Fibroblast of skin of left biceps (primary cell): ENCODE measurements around the gene NCBP3.
"Not testable (repeated sequence)": the region's sequence is repeated elsewhere in the genome, so short reads cannot be mapped to it uniquely, and the experiment has no call there.

Source experiments
- DNase-seq, 2 experiments: peaks; one replicate each; pipeline ENCODE4 v3.0.0-alpha.2; 2013; ENCODE audit warnings: low read depth in 2 of 2

Gene NCBP3

DNA sequence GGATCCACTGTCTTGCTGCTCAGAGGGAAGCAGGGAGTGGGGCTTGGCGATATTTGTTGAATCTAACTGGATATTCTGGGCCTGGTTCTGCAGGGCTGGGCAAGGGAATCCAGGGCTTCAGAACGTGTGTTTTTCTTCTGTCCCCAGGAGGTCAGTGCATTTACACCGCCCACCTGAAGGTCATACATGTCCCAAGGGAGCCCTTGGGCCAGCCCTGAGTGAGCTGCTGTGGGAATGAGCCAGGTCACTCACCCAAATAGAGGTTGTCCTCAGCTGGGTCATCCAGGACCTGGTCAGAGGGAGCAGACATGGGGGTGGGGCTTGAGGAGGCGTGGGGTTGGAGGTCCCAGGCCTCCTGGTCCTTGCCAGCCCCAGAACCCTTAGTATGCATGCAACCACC lies 36.2 kb upstream of the NCBP3 start:
- DNase-seq = no peak

- DNase-seq = no peak
Observed at GRCh38 chr17:3880983-3881382, 34.9 kb upstream of the NCBP3 start.

DNA sequence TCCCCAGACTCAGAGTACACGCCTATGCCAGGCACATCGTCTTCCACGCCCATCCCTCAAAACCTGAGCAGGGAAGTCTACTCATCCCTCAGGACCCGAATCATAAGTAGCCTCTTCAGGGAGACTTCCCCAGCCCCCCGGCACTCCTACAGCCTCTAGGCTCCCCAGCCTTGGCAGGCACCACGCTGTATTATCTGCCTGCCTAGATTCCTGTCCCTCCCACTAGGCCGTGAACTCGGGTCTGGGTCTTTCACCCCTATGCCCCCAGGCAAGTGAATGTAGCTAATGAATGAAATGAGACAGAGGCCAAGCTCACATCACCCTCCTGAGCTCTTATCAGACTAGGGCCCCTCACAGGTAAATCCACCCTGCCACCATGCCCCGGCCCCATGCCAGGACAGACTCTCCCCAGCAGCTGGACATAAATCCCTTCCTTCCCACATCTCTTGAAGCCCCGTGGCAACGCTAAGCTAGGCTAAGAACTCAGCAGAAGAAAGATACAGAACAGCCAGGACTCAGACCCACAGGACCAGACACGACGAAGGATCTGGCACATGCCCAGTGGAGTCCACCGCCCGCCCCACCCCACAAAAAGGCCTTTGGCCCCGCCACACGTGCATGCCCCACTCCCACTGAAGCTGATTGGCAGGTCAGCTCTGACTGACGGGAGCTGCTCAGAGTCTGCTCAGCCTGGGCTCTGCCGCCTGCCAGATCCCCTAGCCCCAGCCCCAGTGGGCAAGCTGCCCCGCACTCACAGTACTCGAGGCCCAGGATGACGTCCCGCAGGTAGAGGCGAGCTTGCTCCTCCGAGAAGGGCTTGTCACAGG lies 33.8 kb upstream of the NCBP3 start:
- DNase-seq = no peak

DNA sequence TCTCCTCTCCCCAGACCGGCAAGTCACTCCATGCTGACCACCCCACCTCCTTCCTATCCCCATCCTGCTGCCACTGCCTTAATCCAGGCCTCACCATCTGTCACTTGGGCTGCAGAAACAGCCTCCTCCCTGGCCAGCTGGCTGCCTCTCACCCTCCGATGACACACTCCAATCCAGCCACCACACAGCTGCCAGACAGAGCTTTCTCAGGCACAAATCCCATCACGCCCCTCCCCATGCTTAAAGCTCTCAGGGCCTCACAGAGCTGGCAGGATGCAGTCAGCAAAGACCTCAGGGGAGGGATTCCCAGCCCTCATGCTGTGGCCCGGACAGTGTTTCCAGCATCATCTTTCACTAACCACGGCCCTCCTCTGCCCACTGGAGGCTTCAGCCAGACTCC lies 33.1 kb upstream of the NCBP3 start:
- DNase-seq = no peak

DNA sequence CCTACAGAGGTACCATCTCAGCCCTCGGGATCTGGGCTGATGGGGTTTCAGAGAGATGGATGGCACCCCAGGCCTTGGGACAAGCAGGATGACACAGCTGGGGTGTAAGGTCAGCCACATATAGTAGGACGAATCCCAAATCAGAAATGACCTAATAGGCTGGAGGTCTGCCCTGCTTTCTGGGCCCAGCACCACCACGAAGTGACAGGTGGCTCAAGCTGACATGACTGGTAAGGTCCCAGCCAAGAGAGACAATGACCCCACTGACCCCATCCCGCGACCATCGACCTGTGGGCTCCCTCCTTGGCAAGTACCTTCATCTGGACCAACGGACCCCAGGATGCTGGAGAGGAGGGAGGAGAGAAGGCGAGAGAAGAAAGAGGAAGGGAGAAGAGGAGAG lies 31.2 kb upstream of the NCBP3 start:
- no peak for DNase-seq

DNA sequence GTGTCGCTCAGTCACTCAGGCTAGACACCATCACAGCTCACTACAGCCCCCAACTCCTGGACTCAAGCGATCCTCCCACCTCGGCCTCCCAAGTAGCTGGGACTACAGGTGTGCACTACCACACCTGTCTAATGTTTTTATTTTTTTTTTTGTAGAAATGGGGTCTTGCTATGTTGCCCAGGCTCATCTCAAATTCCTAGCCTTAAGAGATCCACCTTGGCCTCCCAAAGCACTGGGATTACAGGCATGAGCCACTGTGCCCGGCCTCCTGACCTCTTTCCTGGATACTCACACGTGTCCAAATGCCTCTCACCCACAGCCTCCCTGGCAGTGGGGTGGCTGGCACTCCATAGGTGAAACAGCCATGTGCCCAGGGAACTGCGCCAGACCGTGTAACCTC lies 29.3 kb upstream of the NCBP3 start:
- no peak for DNase-seq

GRCh38 chr17:3873862-3874261 lies 27.8 kb upstream of the NCBP3 start:
- DNase-seq = no peak

GRCh38 chr17:3870871-3871306 lies 24.8 kb upstream of the NCBP3 start:
- DNase-seq = no peak

DNA sequence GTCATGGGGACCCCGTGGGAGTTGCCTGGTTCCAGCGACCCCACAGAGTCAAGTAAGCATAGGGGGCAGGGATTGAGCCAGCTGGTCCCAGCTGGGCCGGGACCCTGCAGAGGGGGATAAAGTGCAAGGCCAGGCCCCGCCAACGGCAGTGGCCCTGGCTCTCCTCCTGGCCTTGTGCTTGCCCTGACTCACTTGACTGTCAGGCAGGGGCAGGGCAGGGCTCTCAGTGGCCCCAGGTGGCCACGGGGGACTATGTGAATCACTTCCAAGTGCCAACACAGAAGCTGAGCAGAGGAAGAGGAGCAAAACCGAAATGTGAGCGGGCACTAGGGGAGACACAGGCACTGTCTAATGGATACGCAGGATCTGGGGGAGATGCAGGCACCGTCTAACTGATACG lies 21.6 kb upstream of the NCBP3 start:
- DNase-seq = no peak

DNA sequence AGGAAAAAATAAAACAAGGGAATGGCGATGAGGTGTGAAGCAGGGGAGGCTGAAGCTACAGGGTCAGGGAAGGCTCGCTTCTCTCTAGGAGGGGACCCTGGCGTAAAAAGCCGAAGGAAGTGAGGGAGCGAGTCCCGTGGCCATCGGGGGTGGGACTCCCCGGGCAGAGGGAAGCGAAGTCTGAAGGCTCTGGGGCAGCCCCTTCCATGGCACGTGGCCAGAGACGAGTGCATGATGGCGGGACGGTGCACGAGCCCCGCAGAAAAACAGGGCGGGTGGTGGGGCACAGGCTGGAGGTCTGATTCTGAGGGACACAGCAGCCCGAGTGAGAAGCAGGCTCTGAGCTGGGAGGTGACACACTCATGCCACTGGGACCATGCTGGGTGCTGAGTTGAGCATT lies 21.1 kb upstream of the NCBP3 start:
- no peak for DNase-seq

DNA sequence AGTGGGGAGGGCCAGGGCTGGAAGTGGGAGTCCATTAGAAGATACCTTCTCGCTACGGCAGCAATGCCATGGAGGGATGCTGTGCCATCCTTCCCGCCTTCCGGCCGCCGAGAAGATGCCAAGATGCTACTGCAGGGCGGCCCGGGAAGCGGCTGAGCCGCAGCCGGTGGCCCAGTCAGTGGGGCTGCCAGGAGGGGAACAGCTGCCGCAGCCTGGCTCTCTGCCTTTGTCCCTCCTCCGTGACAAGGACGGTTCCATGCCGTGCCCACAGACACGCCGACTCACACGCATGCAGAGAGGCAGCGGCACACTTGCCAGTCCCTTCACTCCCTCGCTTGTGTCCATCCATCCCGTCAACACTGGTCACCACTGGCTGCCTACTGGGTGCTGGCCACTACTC lies 20.2 kb upstream of the NCBP3 start:
- DNase-seq = no peak

DNA sequence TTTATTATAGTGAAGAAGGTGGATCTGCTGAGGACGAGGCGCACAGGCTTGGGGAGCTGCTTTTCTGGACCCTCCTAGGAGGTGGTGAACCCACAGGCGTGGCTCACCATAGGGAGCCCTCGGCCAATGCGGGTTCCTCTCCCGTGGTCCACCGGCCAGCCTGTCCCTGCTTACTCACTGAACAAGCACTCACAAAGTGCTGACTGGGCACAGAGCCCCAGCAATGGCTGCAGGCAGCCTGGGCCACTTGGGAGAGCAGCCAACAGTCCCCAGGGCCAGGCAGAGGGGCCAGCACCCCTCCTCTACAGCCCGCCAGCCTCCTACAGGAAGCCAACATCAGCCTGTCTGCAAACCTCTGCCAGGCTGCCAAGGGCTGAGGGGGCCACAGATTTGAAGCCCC lies 19.1 kb upstream of the NCBP3 start:
- DNase-seq = no peak

DNA sequence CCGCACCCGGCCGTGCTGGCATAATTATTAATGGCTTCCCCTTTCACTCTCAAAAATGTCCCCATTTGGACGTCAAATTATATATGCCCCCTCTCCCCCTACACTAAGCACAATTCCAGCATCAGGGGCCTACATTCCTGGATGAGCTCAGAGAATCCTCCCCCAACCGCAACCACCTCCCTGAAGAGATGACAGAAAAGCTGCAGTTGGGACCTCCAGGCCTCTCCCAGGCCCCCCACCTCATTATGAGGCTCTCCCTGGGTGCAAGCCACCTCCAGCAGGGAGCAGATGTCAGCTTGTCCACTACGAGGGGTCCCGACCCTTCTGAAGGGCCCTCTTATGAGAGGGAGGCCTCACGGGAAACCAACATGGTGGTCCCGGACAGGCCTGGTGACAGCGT lies 18.5 kb upstream of the NCBP3 start:
- no peak for DNase-seq

GRCh38 chr17:3861761-3862681 lies 16.0 kb upstream of the NCBP3 start:
- DNase-seq = no peak

GRCh38 chr17:3860939-3861700 lies 15.1 kb upstream of the NCBP3 start:
- no peak for DNase-seq

GRCh38 chr17:3859940-3860339 lies 13.9 kb upstream of the NCBP3 start:
- no peak for DNase-seq

DNA sequence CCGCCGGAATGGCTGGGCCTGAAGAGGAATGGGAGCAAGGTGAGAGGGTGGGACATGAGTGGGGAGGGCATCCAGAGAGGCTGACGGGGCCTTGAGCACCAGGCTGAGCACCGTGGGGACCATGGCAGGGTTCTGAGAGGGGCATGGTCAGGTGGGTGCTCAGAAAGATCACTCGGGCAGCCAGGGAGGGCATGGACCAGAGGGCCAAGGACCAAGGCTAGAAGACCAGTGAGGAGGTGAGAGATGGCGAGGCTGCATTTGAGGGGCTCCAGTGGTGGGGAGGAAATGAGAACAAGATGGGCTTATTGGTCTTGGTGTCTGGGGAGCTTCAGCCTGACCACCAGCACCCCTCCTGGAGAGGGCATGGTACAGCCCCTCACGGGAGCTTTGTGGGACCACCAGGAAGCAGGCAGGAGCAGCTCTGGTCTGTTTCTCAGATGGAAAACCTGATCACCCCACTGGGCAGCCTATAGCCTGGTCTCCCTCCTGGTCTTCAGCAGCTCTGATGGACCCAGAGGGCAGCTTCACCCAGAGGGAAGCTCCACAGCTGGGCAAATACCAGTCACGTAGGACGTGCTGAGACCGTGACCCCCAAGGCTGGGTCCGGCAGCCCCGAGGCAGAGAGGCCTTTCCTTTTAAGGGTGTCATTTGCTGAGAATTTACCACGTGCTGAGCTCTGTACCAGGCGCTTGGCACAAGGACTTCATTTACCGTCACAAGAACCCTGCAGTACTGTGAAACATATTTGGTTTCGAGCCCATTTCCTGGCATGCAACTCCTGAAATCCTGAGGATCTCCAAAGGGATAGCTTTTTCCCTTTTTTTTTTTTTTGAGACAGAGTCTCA lies 11.4 kb upstream of the NCBP3 start:
- no peak for DNase-seq

DNA sequence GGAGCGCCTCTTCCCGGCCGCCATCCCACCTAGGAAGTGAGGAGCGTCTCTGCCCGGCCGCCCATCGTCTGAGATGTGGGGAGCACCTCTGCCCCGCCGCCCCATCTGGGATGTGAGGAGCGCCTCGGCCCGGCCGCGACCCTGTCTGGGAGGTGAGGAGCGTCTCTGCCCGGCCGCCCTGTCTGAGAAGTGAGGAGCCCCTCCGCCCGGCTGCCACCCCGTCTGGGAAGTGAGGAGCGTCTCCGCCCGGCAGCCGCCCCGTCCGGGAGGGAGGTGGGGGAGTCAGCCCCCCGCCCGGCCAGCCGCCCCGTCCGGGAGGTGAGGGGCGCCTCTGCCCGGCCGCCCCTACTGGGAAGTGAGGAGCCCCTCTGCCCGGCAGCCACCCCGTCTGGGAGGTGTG lies 8.2 kb upstream of the NCBP3 start:
- DNase-seq = not testable (repeated sequence)

DNA sequence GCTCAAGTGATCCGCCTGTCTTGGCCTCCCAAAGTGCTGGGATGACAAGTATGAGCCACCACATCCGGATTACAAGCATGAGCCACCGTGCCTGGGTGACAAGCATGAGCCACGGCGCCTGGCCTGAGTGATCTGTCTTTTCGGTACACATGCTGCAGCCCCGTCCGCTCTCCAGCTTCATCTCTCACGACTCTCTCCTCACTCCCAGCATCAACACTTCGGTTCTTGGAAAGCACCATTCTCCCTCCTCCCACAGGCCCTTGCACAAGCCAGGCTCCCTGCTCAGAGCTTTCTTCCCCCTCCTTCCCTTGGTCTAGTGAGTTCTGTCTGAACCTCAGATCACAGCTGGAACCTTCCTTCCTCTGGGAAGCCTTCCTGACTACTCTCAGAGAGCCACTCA lies 6.5 kb upstream of the NCBP3 start:
- no peak for DNase-seq

- DNase-seq = no peak
Observed at GRCh38 chr17:3851461-3852100, 5.5 kb upstream of the NCBP3 start.
